DMS53 treated with DMSO at 0.1 percent for 48 hours (cell line): ENCODE measurements around the gene ADAM19.

Experiments
- DNase-seq: peaks from one replicate; lab custom pipeline; 2025; ENCODE audit not compliant: unreplicated experiment; lab: John Stamatoyannopoulos, UW

Gene ADAM19

DNA sequence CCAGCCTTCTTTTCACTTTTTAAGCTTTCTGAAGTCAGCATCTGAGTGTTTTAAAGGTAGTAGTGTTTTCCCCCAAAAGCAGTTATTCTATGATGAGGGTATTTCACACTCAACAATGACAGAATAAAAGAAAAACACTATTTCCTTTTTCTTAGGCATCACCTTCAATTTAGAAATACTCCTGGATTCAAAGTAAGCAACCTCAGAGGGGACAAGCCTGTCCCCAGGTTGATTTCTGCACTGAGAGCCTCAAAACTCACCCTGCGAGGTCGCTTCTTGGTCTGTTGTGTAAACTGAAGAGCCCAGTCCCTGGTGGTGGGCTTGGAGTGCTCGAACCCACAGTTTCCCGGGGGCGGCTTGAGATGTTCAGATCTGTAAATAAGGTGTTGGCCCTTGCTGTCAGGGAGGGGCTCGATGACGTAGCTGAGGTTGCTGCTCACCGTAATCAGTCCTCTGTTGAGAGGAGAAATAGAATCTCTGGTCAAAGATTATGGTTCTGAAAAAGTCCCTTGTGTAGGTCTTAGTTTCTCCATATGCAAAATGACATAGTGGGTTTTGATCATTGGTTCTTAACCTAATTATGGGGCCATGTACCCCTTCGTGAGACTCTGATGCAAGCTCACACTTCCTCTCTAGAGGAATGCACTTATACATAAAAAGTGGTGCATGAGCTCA, 55.9 kb downstream of the ADAM19 start:
- DNase-seq = no peak

- no peak for DNase-seq
These were observed 56.6 kb downstream of the ADAM19 start for GRCh38 chr5:157518963-157519362.

- DNase-seq = no peak
These were observed 58.8 kb downstream of the ADAM19 start for GRCh38 chr5:157516626-157517325.

GRCh38 chr5:157516006-157516405, 59.6 kb downstream of the ADAM19 start:
- no peak for DNase-seq

GRCh38 chr5:157514974-157515373, 60.6 kb downstream of the ADAM19 start:
- no peak for DNase-seq

DNA sequence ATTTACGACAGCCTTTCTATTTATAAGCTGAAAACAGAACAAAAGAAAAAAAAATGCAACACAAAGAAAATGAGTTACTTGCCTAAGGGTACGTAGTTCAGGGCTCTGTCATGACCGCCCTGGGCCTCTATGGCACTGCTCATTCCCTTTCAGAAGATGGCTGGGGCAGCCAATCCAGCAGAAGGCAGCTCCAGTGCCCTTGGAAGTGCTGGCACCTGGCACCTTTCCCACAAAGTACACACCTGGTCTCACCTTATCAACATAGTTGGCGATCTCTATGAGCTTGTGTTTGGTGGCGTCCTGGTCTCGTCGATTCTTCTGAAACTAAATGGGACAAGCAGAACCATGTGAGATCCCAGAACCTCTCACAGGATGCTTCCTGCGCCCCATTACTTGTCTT, 62.4 kb downstream of the ADAM19 start:
- no peak for DNase-seq

- DNase-seq = peak; percentile 36
These were observed 63.6 kb downstream of the ADAM19 start for GRCh38 chr5:157511651-157512644.

GRCh38 chr5:157510682-157511081, 64.9 kb downstream of the ADAM19 start:
- DNase-seq = no peak

DNA sequence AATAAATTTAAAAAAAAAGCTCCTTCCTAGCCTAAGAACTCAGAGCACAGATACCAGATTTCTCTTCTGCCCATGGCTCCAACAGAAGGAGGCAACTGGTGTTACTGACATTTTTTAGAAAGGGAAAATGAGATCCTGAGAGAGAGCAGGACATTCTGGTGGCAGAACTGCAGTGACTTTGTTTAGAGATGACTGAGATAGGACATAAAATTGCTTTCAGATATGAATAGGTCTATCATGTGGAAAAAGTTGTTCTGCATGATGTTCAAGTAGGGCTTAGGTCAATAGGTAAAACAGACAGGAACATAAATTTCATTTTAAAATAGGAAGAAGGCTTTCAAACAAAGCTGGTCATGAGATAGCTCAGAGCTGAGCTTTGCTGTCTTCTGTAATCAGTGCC, 66.0 kb downstream of the ADAM19 start:
- DNase-seq = no peak

DNA sequence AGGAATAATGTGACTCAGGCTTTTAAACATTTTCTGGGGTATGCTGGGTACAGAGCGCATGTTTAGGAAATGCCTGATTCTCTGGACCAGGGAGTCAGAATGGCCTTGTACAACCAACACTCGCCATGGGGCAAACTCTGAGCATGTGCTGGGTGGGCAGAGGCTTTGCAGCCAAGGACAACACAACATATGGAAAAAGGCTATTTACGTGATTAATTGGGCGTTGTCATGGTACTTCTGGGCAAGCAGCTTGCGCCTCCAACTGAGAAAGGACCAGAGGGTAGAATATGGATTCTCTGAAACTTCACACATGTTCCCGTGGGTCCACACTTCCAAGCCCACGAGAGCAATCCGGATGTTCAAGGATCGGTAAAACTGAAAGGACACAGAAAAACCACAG, 66.5 kb downstream of the ADAM19 start:
- no peak for DNase-seq

GRCh38 chr5:157506981-157507780, 68.4 kb downstream of the ADAM19 start:
- no peak for DNase-seq

DNA sequence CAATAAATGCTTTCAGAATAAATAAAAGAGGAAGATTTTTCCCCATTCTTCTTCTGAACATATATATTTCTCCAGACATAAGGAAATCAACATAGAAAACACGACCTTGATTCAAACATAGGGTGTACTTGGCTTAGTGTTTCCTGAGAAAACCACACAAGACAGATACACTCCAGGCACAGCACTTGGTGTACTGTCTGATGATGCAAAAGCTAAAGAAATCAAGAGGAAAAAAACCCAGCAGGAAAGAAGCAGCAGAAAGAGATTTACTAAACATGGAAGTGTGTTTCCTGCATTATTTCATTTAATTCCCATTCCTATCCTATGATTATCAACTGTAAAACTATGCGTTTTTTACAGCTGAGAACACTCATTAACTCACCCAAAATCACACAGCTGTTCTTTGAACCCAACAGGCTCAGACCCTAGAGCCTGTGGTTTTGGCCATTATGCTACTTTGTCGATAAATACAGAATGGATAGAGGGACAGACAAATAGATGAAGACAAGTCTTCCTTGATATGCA, 69.4 kb downstream of the ADAM19 start:
- no peak for DNase-seq

- DNase-seq = no peak
These were observed 70.1 kb downstream of the ADAM19 start for GRCh38 chr5:157505496-157505895.

GRCh38 chr5:157504053-157504452, 71.5 kb downstream of the ADAM19 start:
- no peak for DNase-seq

- no peak for DNase-seq
These were observed 73.4 kb downstream of the ADAM19 start for GRCh38 chr5:157502143-157502647.

GRCh38 chr5:157497875-157498611, 77.5 kb downstream of the ADAM19 start:
- no peak for DNase-seq

- DNase-seq = no peak
These were observed 78.7 kb downstream of the ADAM19 start for GRCh38 chr5:157496864-157497263.

GRCh38 chr5:157494178-157494832, 81.3 kb downstream of the ADAM19 start:
- no peak for DNase-seq

- no peak for DNase-seq
These were observed 82.7 kb downstream of the ADAM19 start for GRCh38 chr5:157492886-157493285.
